RKO (cell line): ENCODE results near the gene PARP3.
"Not testable (repeated sequence)": the region's sequence is repeated elsewhere in the genome, so short reads cannot be mapped to it uniquely, and the experiment has no call there.

ENCODE experiments used
- DNase-seq: peaks from one replicate; pipeline ENCODE4 v3.0.0-alpha.2; 2016; ENCODE audit warnings: low spot score

The PARP3 gene

GRCh38 chr3:51985063-51985462 is 42.9 kb downstream of the PARP3 start:
- no peak for DNase-seq

GRCh38 chr3:51986010-51986947 is 44.1 kb downstream of the PARP3 start:
- no peak for DNase-seq

DNA sequence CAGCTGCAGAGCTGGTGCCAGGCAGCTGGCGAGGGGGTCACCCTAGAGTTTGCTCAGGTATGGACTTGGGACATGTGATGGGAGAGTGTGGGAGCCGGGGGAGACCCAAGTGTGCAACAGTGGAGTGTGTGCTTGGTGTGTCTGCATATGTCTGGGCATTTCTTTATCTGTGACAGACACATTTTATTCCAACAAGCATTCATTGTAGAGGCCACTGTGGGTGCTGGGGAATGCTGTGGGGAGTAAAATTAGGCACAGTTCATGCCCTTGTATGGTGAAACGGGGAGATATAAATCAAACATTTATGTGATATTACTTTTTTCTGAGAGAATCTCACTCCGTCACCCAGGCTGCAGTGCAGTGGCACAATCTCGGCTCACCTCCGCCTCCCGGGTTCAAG is 45.4 kb downstream of the PARP3 start:
- no peak for DNase-seq

DNA sequence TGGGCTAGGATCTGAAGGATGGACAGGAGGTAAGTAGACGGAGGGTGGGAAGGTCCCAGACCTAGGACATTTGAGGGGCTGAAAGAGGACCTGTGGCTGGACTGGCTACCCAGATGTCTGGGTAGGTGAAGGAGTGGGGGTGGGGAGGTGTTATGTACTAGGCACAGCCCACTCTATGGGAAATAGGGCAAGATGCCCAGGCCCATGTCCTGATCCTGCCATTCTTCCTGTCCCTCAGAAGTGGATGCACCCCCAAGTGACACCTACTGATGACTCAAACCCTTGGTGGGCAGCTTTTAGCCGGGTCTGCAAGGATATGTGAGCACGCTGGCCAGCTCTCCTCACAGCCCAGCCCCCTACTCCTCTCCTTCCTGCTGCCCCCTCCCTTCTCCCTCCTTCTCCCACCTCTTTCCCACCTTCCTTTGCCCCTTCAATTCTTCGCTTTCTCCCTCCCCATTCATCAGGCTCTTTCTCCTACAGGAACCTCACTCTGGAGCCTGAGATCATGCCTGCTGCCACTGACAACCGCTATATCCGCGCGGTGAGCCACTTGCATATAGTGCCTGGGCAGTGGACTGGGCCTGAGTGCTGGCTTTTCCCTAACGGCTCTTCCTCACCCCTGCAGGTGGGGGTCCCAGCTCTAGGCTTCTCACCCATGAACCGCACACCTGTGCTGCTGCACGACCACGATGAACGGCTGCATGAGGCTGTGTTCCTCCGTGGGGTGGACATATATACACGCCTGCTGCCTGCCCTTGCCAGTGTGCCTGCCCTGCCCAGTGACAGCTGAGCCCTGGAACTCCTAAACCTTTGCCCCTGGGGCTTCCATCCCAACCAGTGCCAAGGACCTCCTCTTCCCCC is 46.4 kb downstream of the PARP3 start:
- no peak for DNase-seq

- not testable (repeated sequence) for DNase-seq
Observed at GRCh38 chr3:51990501-51990971, 48.4 kb downstream of the PARP3 start.

GRCh38 chr3:51992017-51992682 is 50.0 kb downstream of the PARP3 start:
- no peak for DNase-seq

DNA sequence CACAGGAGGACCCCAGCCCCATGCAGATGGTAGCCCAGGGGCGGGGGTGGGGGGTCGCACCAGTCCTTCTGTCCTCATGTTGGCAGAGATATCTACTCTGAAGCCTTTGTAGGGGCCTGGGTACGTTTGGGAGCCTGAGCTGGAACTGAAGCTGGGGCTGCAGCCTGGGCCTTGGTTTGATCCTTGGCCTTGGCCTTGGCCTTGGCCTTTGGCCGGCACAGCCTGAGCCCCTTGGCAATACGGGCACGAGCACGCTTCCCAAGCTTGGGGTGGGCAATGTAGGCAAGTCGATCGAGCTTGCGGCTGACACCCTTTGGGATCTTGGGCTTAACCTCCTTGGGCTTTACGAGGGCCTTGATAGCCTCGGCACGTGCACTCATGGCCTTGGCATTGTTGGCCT is 51.5 kb downstream of the PARP3 start:
- not testable (repeated sequence) for DNase-seq

- no peak for DNase-seq
Observed at GRCh38 chr3:51994530-51994929, 52.4 kb downstream of the PARP3 start.

GRCh38 chr3:51995346-51996163 is 53.4 kb downstream of the PARP3 start, which contains the start of gene RPL29:
TSS of gene RPL29 (minus strand) at chr3:51995895. CDS start at chr3:51995461, 434 bp downstream.
- DNase-seq: peak; percentile 96

- DNase-seq: no peak
Observed at GRCh38 chr3:51997172-51997571, 55.0 kb downstream of the PARP3 start.

GRCh38 chr3:51997935-51998596 is 55.9 kb downstream of the PARP3 start:
- DNase-seq: no peak
